Measurements from ENCODE around the gene CA11. TPM values are rescaled to one million over a fixed set of nuclear protein-coding genes. Genes with fewer than 3 reads are reported as not detected.
"Not testable (repeated sequence)": the region's sequence is repeated elsewhere in the genome, so short reads cannot be mapped to it uniquely, and the experiment has no call there.

CA11 gene
- total RNA-seq, 1 donor from 2014 or later: 7.9 TPM

- DNase-seq (ENCODE audit: extremely low spot score in 2 of 2): no peak
- intact Hi-C loops (cut with DNase I): no loop called here
- TF ChIP-seq POLR2A (IDR thresholded peaks at IDR 0.05) (no peak), POLR2AphosphoS5 (IDR thresholded peaks at IDR 0.05; ENCODE audit: insufficient read depth in 1 of 2, low read depth in 1 of 2) (no peak), CTCF (IDR thresholded peaks at IDR 0.05) (no peak)
- Histone ChIP-seq H3K27ac (no peak overlapping the region), H3K4me1 (no peaks in the 10 kb centered on the region), H3K4me3 (no peak overlapping the region), H3K27me3 (no peaks in the 10 kb centered on the region), H3K36me3 (no peaks in the 10 kb centered on the region), H3K9me3 (no peaks in the 10 kb centered on the region)
Measured at GRCh38 chr19:48658483-48658882, 12.5 kb upstream of the CA11 start.

GRCh38 chr19:48657828-48658227 is 11.8 kb upstream of the CA11 start:
- intact Hi-C loops (cut with DNase I); H3K36me3 ChIP-seq; H3K4me1 ChIP-seq; DNase-seq (ENCODE audit: extremely low spot score in 2 of 2); H3K4me3 ChIP-seq; H3K27me3 ChIP-seq; H3K9me3 ChIP-seq; H3K27ac ChIP-seq: not testable (repeated sequence)

- Histone ChIP-seq H3K9me3 (no peaks in the 10 kb centered on the region), H3K4me1 (no peaks in the 10 kb centered on the region), H3K27ac (no peak overlapping the region), H3K4me3 (no peak overlapping the region), H3K27me3 (no peaks in the 10 kb centered on the region), H3K36me3 (no peaks in the 10 kb centered on the region)
- intact Hi-C loops (cut with DNase I): no loop called here
- DNase-seq (ENCODE audit: extremely low spot score in 2 of 2): no peak
- no peak for TF ChIP-seq POLR2A (IDR thresholded peaks at IDR 0.05)
- no peak for TF ChIP-seq CTCF (IDR thresholded peaks at IDR 0.05)
- TF ChIP-seq POLR2AphosphoS5 (IDR thresholded peaks at IDR 0.05; ENCODE audit: insufficient read depth in 1 of 2, low read depth in 1 of 2): no peak
Measured at GRCh38 chr19:48656840-48657474, 11.0 kb upstream of the CA11 start.

- H3K9me3 ChIP-seq: no peaks in the 10 kb centered on the region
- intact Hi-C loops (cut with DNase I): no loop called here
- H3K27me3 ChIP-seq: no peaks in the 10 kb centered on the region
- H3K27ac ChIP-seq: no peak overlapping the region
- H3K4me1 ChIP-seq: no peaks in the 10 kb centered on the region
- H3K4me3 ChIP-seq: no peak overlapping the region
- H3K36me3 ChIP-seq: no peaks in the 10 kb centered on the region
- TF ChIP-seq POLR2A (IDR thresholded peaks at IDR 0.05) (no peak), POLR2AphosphoS5 (IDR thresholded peaks at IDR 0.05; ENCODE audit: insufficient read depth in 1 of 2, low read depth in 1 of 2) (no peak), CTCF (IDR thresholded peaks at IDR 0.05) (no peak)
- no peak for DNase-seq (ENCODE audit: extremely low spot score in 2 of 2)
Measured at GRCh38 chr19:48654299-48655059, 8.5 kb upstream of the CA11 start.

GRCh38 chr19:48651683-48652048 is 5.7 kb upstream of the CA11 start:
- Histone ChIP-seq H3K27ac (no peak overlapping the region), H3K4me1 (no peaks in the 10 kb centered on the region), H3K36me3 (no peaks in the 10 kb centered on the region), H3K9me3 (no peaks in the 10 kb centered on the region), H3K4me3 (no peak overlapping the region), H3K27me3 (no peaks in the 10 kb centered on the region)
- intact Hi-C loops (cut with DNase I): no loop called here
- no peak for DNase-seq (ENCODE audit: extremely low spot score in 2 of 2)
- TF ChIP-seq POLR2AphosphoS5 (IDR thresholded peaks at IDR 0.05; ENCODE audit: insufficient read depth in 1 of 2, low read depth in 1 of 2) (no peak), CTCF (IDR thresholded peaks at IDR 0.05) (no peak)

All from vagina (tissue), 2 donors.